K562 (cell line): ENCODE results near the gene ACTC1. TPM values are rescaled to one million over a fixed set of nuclear protein-coding genes. Genes with fewer than 3 reads are reported as not detected.

Experiments used
- ATAC-seq: fragments of 200-7000 bp; cut with Tn5 transposase; 3 replicates; pipeline ENCODE4 v1.9.1; 2020; ENCODE audit warnings: moderate library complexity
- BruUV-seq: library from RNA; stranded (reverse); fragments of 400-500 nt; replicated peaks from 2 replicates; lab custom pipeline; 2021; lab: Mats Ljungman, UMichigan
- CTCF ChIA-PET: fragments of 300-600 bp; formaldehyde crosslinking; extraction: SDS; loops from one replicate; lab custom pipeline; 2021; ENCODE audit warnings: low intra/inter-chr PET ratio; lab: Yijun Ruan, JAX
- POLR2A ChIA-PET: fragments of 300-600, 350-650 bp; sonication (Branson Sonifier 250); formaldehyde crosslinking; extraction: SDS; loops from one replicate; lab custom pipeline; 2021; ENCODE audit warnings: antibody characterized with exemption, inconsistent platforms; lab: Yijun Ruan, JAX
- DNase-seq, 4 experiments: peaks; one replicate each; pipeline versions ENCODE4 v3.0.0 to v3.0.0-alpha.2; 2011 to 2018; ENCODE audit warnings: low spot score in 3 of 4, mixed read lengths in 3 of 4; ENCODE audit errors: extremely low read depth in 1 of 4
- FAIRE-seq: peaks from 2 replicates; lab custom pipeline; 2011; peaks lifted over from hg19 to GRCh38; lab: Jason Lieb, UNC
- H2AFZ ChIP-seq: 2 replicates; pipeline ENCODE4 v1.6.0; 2011; ENCODE audit warnings: low read depth, low read length, control low read depth, inconsistent platforms
- H3K27ac ChIP-seq: fragments of 200-600 bp; 3 replicates; pipeline ENCODE4 v1.8.0; 2011; ENCODE audit warnings: low read depth, mild to moderate bottlenecking, control low read depth, inconsistent platforms, low read length, moderate library complexity, mixed read lengths; ENCODE audit errors: extremely low read depth
- H3K27me3 ChIP-seq, 2 experiments: fragments of 300-600 bp in 1 of 2; 2 replicates in 1 of 2; 3 replicates in 1 of 2; pipeline versions ENCODE4 v1.6.0 to v1.8.0; 2011; ENCODE audit warnings: inconsistent platforms in 2 of 2, low read length in 2 of 2, mild to moderate bottlenecking in 1 of 2, mixed read lengths in 1 of 2, moderate library complexity in 1 of 2; ENCODE audit not compliant: control insufficient read depth in 2 of 2, insufficient read depth in 2 of 2
- H3K36me3 ChIP-seq: fragments of 300-600 bp; 3 replicates; pipeline ENCODE4 v1.8.0; 2011; ENCODE audit warnings: mild to moderate bottlenecking, low read length, inconsistent platforms; ENCODE audit not compliant: control insufficient read depth, insufficient read depth
- H3K4me1 ChIP-seq, 2 experiments: fragments of 200-600 bp in 1 of 2; replicated peaks in 1 of 2; 2 replicates in 1 of 2; 3 replicates in 1 of 2; pipeline versions ENCODE4 v1.5.1 to v1.8.0; 2011; ENCODE audit warnings: inconsistent platforms in 2 of 2, low read length in 2 of 2, mild to moderate bottlenecking in 1 of 2, mixed read lengths in 1 of 2, moderate library complexity in 1 of 2; ENCODE audit not compliant: control insufficient read depth in 2 of 2, insufficient read depth in 2 of 2
- H3K4me2 ChIP-seq: 2 replicates; pipeline ENCODE4 v1.6.1; 2011; ENCODE audit warnings: low read length, control low read depth, inconsistent platforms, mixed read lengths; ENCODE audit not compliant: insufficient read depth
- H3K4me3 ChIP-seq: fragments of 200-600 bp; sonication (generic), shearing (Covaris generic); 2 replicates; pipeline ENCODE4 v1.5.1; 2016; ENCODE audit warnings: control low read depth, inconsistent platforms
- H3K79me2 ChIP-seq: fragments of 200-600 bp; 3 replicates; pipeline ENCODE4 v1.8.0; 2011; ENCODE audit warnings: low read length, inconsistent platforms; ENCODE audit not compliant: control insufficient read depth, insufficient read depth
- H3K9ac ChIP-seq, 2 experiments: 2 replicates each; pipeline versions ENCODE4 v1.6.0 to v1.6.1; 2011; ENCODE audit warnings: low read depth in 2 of 2, low read length in 2 of 2, control low read depth in 1 of 2, inconsistent platforms in 1 of 2, mild to moderate bottlenecking in 1 of 2, mixed read lengths in 1 of 2; ENCODE audit not compliant: insufficient read depth in 1 of 2
- H3K9me1 ChIP-seq: one replicate; pipeline ENCODE4 v1.6.0; 2011; ENCODE audit warnings: inconsistent platforms, mild to moderate bottlenecking, low read length, moderate library complexity; ENCODE audit not compliant: control insufficient read depth, insufficient read depth
- H3K9me3 ChIP-seq: replicated peaks from 2 replicates; pipeline ENCODE4 v1.5.1; 2011; ENCODE audit warnings: low read depth, low read length, inconsistent platforms; ENCODE audit not compliant: control insufficient read depth, insufficient read depth
- H4K20me1 ChIP-seq: replicated peaks from 2 replicates; pipeline ENCODE4 v1.6.1; 2011; ENCODE audit warnings: low read length, inconsistent platforms, mixed read lengths; ENCODE audit not compliant: control insufficient read depth, insufficient read depth
- CCAR2 ChIP-seq: fragments of 200-400 bp; formaldehyde crosslinking; IDR thresholded peaks from 2 replicates; pipeline ENCODE4 v1.6.1; 2017; ENCODE audit warnings: mild to moderate bottlenecking, low read depth, low read length
- CTCF ChIP-seq, 3 experiments: IDR thresholded peaks in 2 of 3; conservative IDR thresholded peaks in 1 of 3; 2 replicates each; pipeline ENCODE4 v1.5.1; 2011 to 2012; ENCODE audit warnings: low read length in 3 of 3, mild to moderate bottlenecking in 3 of 3, control low read depth in 2 of 3, improper control_type of control experiment in 1 of 3, inconsistent platforms in 1 of 3, low read depth in 1 of 3, mixed read lengths in 1 of 3, moderate library complexity in 1 of 3; ENCODE audit not compliant: insufficient read depth in 2 of 3
- ESRRB ChIP-seq: fragments of 250-450 bp; sonication (Bioruptor Pico); IDR thresholded peaks from 2 replicates; pipeline ENCODE4 v1.5.0; 2020; ENCODE audit warnings: mild to moderate bottlenecking, moderate library complexity, borderline replicate concordance
- ETV5 ChIP-seq: sonication (generic); formaldehyde crosslinking; IDR thresholded peaks from 2 replicates; pipeline ENCODE4 v1.4.0; 2020; ENCODE audit warnings: low read depth, mild to moderate bottlenecking, missing genetic modification reagents
- FIP1L1 ChIP-seq: fragments of 200-400 bp; formaldehyde crosslinking; IDR thresholded peaks from 2 replicates; pipeline ENCODE4 v1.6.1; 2018; ENCODE audit warnings: mild to moderate bottlenecking, low read depth, low read length; ENCODE audit not compliant: poor library complexity, severe bottlenecking
- HDGF ChIP-seq: fragments of 450-650 bp; IDR thresholded peaks from 2 replicates; pipeline ENCODE4 v1.6.1; 2016
- WGBS: fragments of 100-300 bp; shearing (Covaris generic); methylation state at CpG from one replicate; pipeline ENCODE4 v1.1.6; 2016; ENCODE audit warnings: low coverage, mixed read lengths; ENCODE audit not compliant: insufficient coverage; ENCODE audit errors: missing lambda C conversion rate; 5-methylcytosine and 5-hydroxymethylcytosine counted together
- in situ Hi-C: fragments of 300-500 bp; cut with MboI; formaldehyde crosslinking; loops from 4 replicates; pipeline ENCODE4 v1.15.0; 2018; ENCODE audit warnings: inconsistent platforms, mixed read lengths
- intact Hi-C: fragments of 100-400 bp; cut with micrococcal nuclease; formaldehyde crosslinking; loops from 2 replicates; pipeline ENCODE4 v1.14.2; 2022
- polyA plus RNA-seq, 8 experiments: library from polyadenylated mRNA; depleted of rRNA in 4 of 8; stranded (reverse) in 5 of 8; unstranded in 3 of 8; fragments of >200 nt; fragmentation: Nextera tagmentation in 2 of 8; fragmentation: Illumina TruSeq in 1 of 8; extraction: Ambion mirVana in 2 of 8; extraction: Trizol in 1 of 8; gene quantifications; 2 replicates each; pipeline versions ENCODE4 v1.2.1 to v1.2.3, GENCODE V29; 2011 to 2014; ENCODE audit warnings: inconsistent platforms in 1 of 8, missing spikeins in 1 of 8
- total RNA-seq, 7 experiments: library from RNA; depleted of rRNA in 6 of 7; stranded (reverse); fragments of >200 nt in 6 of 7; fragmentation: Illumina TruSeq in 2 of 7; extraction: Trizol in 2 of 7; gene quantifications; 2 replicates each; pipeline versions ENCODE4 v1.2.1 to v1.2.3, GENCODE V29; 2011 to 2021; ENCODE audit warnings: low replicate concordance in 1 of 7
- TF ChIP-seq, protein P1 (sequence below): sonication (generic); formaldehyde crosslinking; IDR thresholded peaks from 2 replicates; pipeline ENCODE4 v1.8.1; 2022; ENCODE audit warnings: missing genetic modification reagents
- TF ChIP-seq, protein P2 (sequence below): fragments of 250-450 bp; sonication (Bioruptor Pico); IDR thresholded peaks from 2 replicates; pipeline ENCODE4 v1.8.0; 2021; ENCODE audit warnings: mild to moderate bottlenecking, moderate library complexity

Gene ACTC1
- total and polyA plus RNA-seq, 9 of the 15 experiments (the other 6 are each of a cell fraction or from before 2014, with no cell fraction given): 0.08 to 0.84 (median 0.17) TPM; not detected in 3

GRCh38 chr15:34821831-34822230 is 26.5 kb upstream of the ACTC1 start (continued):
- peak in 1 of 3 experiments; percentile 7; a peak in 1 of 6 replicates for TF ChIP-seq CTCF (IDR thresholded peaks at IDR 0.05 in 2 of 3, conservative IDR thresholded peaks at IDR 0.05 in 1 of 3; ENCODE audit: insufficient read depth in 2 of 3, low read depth in 1 of 3, low read length in 3 of 3)
- no peak for TF ChIP-seq ESRRB (CRISPR knock-in tag)
- TF ChIP-seq, all 486 proteins: peak for 2

DNA sequence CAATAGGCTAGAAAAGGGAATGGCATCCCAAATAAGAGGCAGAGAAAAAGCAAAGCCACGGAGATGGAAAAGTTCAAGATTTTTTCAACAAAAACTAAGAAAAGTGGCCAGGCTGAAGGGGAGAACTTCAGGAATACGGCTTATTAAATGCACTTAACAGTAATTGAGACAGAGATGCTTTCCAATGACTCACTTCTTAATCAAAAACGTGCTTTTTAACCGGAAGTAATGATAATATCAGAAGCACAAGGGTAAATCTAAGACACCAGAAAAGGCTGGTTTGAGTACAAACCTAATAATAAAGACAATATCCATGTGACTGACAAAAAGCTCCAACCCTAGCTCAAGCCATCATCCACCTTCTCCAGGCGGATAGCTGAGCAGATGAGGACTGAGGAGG is 24.8 kb upstream of the ACTC1 start:
- Histone ChIP-seq H3K4me1 (peaks cover 0 to 3% of the 10 kb centered on the region in 2 experiments; a peak in 2 of 5 replicates), H3K9me3 (no peaks in the 10 kb centered on the region), H2AFZ (no peak overlapping the region), H3K27me3 (no peaks in the 10 kb centered on the region), H3K9ac (no peak overlapping the region), H3K27ac (no peak overlapping the region)
- TF ChIP-seq, protein P1, sequence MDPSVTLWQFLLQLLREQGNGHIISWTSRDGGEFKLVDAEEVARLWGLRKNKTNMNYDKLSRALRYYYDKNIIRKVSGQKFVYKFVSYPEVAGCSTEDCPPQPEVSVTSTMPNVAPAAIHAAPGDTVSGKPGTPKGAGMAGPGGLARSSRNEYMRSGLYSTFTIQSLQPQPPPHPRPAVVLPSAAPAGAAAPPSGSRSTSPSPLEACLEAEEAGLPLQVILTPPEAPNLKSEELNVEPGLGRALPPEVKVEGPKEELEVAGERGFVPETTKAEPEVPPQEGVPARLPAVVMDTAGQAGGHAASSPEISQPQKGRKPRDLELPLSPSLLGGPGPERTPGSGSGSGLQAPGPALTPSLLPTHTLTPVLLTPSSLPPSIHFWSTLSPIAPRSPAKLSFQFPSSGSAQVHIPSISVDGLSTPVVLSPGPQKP (CRISPR knock-in tag): no peak
- TF ChIP-seq HDGF: no peak
- TF ChIP-seq ETV5: no peak
- TF ChIP-seq CCAR2: no peak
- no peak for TF ChIP-seq FIP1L1
- TF ChIP-seq, protein P2, sequence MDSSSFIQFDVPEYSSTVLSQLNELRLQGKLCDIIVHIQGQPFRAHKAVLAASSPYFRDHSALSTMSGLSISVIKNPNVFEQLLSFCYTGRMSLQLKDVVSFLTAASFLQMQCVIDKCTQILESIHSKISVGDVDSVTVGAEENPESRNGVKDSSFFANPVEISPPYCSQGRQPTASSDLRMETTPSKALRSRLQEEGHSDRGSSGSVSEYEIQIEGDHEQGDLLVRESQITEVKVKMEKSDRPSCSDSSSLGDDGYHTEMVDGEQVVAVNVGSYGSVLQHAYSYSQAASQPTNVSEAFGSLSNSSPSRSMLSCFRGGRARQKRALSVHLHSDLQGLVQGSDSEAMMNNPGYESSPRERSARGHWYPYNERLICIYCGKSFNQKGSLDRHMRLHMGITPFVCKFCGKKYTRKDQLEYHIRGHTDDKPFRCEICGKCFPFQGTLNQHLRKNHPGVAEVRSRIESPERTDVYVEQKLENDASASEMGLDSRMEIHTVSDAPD (CRISPR knock-in tag): no peak
- TF ChIP-seq, all 486 proteins: peak for 0
- no peaks in the 10 kb centered on the region for H3K9me1 ChIP-seq
- no peak overlapping the region for H3K4me2 ChIP-seq
- FAIRE-seq (no peak), DNase-seq (no peak), ATAC-seq (no peak)
- no peaks in the 10 kb centered on the region for H3K36me3 ChIP-seq
- CTCF ChIA-PET: no interaction called here
- intact Hi-C loops (no loop called here), in situ Hi-C loops (no loop called here)
- BruUV-seq: no TSS peak
- H3K79me2 ChIP-seq: no peaks in the 10 kb centered on the region
- POLR2A ChIA-PET: interaction anchor here (1.2 kb wide), 1 partner anchor 16 kb away, joined by 3 read pairs; no protein-coding TSS in a partner anchor
- no peaks in the 10 kb centered on the region for H4K20me1 ChIP-seq
- 29% methylated on average over 5 of the region's 5 CpGs for WGBS
- no peak overlapping the region for H3K4me3 ChIP-seq
